BJ (cell line): ENCODE measurements around the gene PALM. TPM values are rescaled to one million over a fixed set of nuclear protein-coding genes. Genes with fewer than 3 reads are reported as not detected.

Source experiments
- CTCF ChIA-PET: fragments of 350-600 bp; formaldehyde crosslinking; extraction: SDS; loops from one replicate; lab custom pipeline; 2021; ENCODE audit warnings: antibody characterized with exemption, inconsistent platforms; lab: Yijun Ruan, JAX
- POLR2A ChIA-PET: fragments of 300-600 bp; sonication (Branson Sonifier 250); formaldehyde crosslinking; extraction: SDS; loops from one replicate; lab custom pipeline; 2021; ENCODE audit warnings: antibody characterized with exemption; lab: Charles Lee
- DNase-seq: peaks from one replicate; pipeline ENCODE4 v3.0.0-alpha.2; 2011; ENCODE audit warnings: low read depth
- H3K27me3 ChIP-seq: 2 replicates; pipeline ENCODE4 v1.6.0; 2011; ENCODE audit warnings: low read length; ENCODE audit not compliant: control insufficient read depth, insufficient read depth
- H3K36me3 ChIP-seq: 2 replicates; pipeline ENCODE4 v1.5.1; 2011; ENCODE audit warnings: low read length; ENCODE audit not compliant: control insufficient read depth, insufficient read depth
- H3K4me3 ChIP-seq: 2 replicates; pipeline ENCODE4 v1.5.1; 2011; ENCODE audit warnings: low read depth, mild to moderate bottlenecking, control low read depth, low read length
- polyA plus RNA-seq: library from polyadenylated mRNA; depleted of rRNA; stranded (reverse); fragments of >200 nt; gene quantifications from 2 replicates; pipeline ENCODE4 v1.2.3, GENCODE V29; 2011
- TF ChIP-seq, protein P1 (sequence below): IDR thresholded peaks from 2 replicates; pipeline ENCODE4 v1.5.1; 2011; ENCODE audit warnings: low read depth, mild to moderate bottlenecking, control low read depth, inconsistent platforms, low read length, moderate library complexity; ENCODE audit not compliant: insufficient read depth

The PALM gene
- polyA plus RNA-seq, 1 experiment = 1.2 TPM

DNA sequence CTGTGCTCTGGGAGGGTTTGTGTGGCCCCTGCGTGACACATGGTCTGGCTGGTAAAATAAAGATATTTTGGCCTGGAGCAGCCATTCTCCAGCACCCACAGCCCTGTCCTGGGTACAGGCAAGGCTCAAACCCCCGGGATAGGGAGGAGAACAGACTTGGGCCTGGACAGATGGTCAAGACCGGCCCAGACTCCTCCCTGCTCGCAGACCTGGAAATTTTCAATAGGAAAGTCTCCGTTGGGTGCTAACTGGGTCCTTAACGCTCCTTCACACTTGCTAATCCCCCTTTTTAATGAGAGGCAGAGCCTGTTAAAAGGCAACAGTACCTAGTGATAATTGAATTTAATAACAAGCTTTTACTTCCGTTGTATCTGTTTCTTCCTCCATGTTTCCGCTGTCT lies 2.5 kb downstream of the PALM start:
- ChIA-PET CTCF (interaction anchor here (1.0 kb wide), 1 partner anchor 29 kb away, joined by 3 read pairs; no protein-coding TSS in a partner anchor), POLR2A (no interaction called here)
- TF ChIP-seq, protein P1, sequence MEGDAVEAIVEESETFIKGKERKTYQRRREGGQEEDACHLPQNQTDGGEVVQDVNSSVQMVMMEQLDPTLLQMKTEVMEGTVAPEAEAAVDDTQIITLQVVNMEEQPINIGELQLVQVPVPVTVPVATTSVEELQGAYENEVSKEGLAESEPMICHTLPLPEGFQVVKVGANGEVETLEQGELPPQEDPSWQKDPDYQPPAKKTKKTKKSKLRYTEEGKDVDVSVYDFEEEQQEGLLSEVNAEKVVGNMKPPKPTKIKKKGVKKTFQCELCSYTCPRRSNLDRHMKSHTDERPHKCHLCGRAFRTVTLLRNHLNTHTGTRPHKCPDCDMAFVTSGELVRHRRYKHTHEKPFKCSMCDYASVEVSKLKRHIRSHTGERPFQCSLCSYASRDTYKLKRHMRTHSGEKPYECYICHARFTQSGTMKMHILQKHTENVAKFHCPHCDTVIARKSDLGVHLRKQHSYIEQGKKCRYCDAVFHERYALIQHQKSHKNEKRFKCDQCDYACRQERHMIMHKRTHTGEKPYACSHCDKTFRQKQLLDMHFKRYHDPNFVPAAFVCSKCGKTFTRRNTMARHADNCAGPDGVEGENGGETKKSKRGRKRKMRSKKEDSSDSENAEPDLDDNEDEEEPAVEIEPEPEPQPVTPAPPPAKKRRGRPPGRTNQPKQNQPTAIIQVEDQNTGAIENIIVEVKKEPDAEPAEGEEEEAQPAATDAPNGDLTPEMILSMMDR = no peak
- no peak for DNase-seq
- peaks cover 12% of the 10 kb centered on the region for H3K27me3 ChIP-seq
- no peaks in the 10 kb centered on the region for H3K36me3 ChIP-seq
- H3K4me3 ChIP-seq = no peak overlapping the region

DNA sequence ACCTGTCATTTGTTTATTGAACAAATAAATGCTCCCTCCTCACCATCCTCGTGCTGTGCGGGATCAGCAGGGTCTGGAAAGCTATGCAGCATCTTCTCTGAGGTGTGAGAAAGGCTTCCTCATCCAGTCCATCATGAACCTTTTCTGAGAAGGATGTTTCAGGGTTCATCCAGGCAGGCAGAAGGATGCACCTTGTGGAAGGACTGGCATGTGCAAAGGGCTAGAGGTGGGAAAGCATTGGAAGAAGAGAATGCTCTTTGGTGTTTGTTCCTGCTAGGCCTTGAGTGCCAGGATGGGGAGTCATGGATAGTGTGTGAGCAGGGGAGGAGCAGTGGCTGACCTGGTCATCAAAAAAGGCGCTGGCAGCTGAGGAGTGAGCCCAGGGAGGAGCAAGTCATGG lies 6.6 kb downstream of the PALM start:
- DNase-seq = no peak

DNA sequence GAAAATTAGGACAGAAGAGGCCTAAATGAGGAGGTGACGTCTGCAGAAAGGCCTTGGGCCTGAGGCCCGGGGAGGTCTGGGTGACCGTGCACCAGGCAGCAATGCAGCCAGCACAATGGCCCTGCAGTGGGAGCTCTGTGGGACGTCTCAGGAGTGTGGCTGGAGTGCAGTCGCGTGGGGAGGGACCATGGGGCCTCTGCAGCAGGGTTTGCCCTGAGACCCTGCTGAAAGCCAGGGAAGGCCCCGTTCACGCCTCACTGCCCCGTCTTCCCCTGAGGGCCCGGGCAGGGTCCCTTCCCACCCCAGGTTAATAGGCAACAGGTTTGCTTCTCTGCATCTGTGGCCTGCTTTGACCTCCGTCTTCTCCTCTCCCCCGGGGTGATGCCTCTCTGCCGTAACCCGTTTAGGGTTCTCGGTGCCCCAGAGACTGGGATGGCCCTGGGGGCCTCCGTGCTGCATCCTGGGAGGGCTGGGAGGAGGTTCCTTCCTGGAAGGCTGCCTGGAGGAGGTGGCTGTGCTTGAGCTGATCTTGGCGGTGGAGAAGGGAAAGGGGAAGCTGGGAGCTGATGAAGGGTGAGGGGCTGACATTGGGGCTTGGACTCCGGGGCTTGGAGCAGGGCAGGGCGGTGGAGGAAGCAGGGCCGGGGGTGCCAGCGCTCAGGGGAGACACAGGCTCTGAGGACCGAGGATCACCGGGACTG lies 9.7 kb downstream of the PALM start:
- ChIA-PET POLR2A (no interaction called here), CTCF (interaction anchor here (1.0 kb wide), 1 partner anchor 16 kb away, joined by 3 read pairs; no protein-coding TSS in a partner anchor)
- peaks cover 5% of the 10 kb centered on the region; the same call in 1 of the 2 replicates for H3K27me3 ChIP-seq

More for the DNA sequence above, 6.6 kb downstream of the PALM start:
- Histone ChIP-seq H3K27me3 (peaks cover 3% of the 10 kb centered on the region), H3K4me3 (no peak overlapping the region), H3K36me3 (no peaks in the 10 kb centered on the region)
- TF ChIP-seq, protein P1 = no peak
- ChIA-PET CTCF (no interaction called here), POLR2A (no interaction called here)

DNA sequence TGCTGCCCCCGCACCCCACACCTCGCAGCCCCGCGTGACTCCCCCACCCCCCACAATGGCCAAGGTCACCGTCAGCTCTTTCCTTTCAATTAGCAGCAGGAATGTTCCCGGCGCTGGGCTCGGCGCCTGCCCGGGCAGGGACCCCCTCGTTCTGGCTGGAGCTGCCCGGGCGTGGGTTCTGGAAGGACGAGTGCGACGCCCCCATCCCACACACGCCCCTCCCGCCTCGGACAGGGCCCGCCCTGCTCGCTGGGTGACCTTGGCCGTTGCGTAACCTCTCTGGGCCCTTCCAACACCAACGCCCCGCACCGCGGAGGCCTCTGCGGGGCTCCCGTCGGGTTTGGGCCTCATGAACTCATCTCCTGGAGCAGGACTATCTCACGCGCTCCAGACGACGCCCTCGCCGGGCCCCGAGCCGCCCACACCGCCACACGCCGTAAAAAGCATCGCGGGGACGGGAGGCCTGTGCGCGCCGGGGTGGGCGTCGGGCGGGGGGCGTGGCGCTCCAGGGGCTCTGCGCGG lies 10.3 kb downstream of the PALM start:
- ChIA-PET POLR2A (no interaction called here), CTCF (no interaction called here)
- H3K27me3 ChIP-seq = peaks cover 5% of the 10 kb centered on the region; the same call in 1 of the 2 replicates
- no peaks in the 10 kb centered on the region for H3K36me3 ChIP-seq
- TF ChIP-seq, protein P1 = no peak
- no peak overlapping the region for H3K4me3 ChIP-seq
- peak; percentile 6 for DNase-seq

More for the DNA sequence above, 9.7 kb downstream of the PALM start:
- Histone ChIP-seq H3K36me3 (no peaks in the 10 kb centered on the region), H3K4me3 (no peak overlapping the region)
- TF ChIP-seq, protein P1 = no peak
- no peak for DNase-seq

DNA sequence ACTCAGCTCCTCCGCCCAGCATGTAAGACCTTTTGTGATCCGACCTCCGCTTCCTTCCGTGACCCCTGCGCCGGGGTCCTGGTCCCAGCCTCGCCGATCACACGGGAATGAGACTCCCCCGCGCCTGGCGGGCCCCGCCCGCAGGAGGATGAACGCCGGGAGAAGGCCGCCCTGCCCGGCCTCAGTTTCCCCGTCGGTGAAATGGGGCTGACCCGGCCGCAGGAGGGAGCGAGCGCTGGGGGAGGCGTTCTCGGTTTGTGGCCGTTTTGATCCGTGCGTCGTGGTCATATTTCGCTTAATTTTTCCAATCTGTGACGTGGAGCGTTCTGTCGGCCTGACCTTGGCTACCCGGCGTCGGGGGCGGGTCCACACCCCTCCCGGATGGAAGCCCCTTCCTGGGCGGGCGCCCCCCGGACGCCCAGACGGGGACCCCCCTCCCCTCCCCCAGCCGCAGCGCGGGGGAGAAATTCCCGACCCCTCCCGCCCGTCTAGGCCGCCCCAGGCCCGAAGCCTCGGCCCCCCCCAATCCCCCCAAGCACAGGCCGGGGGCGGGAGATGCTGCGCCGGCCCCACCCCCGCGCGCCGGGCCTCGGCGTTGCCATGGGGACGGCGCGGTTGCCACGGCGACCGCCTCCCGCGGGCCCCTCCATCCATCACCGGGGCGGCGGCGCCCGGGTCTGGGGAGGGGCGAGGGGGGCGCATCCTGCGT lies 11.1 kb downstream of the PALM start:
- POLR2A ChIA-PET = no interaction called here

More for the DNA sequence above, 11.1 kb downstream of the PALM start:
- Histone ChIP-seq H3K36me3 (no peaks in the 10 kb centered on the region), H3K4me3 (no peak overlapping the region), H3K27me3 (peaks cover 5% of the 10 kb centered on the region; the same call in 1 of the 2 replicates)
- TF ChIP-seq, protein P1 = no peak
- DNase-seq = no peak
- CTCF ChIA-PET = no interaction called here
